GM12873 (cell line): ENCODE results near the gene RBM20.
A peak's percentile ranks its signal among the peaks of the same experiment; 100 is the strongest.

Source experiments
- TF ChIP-seq, protein P1 (sequence below): IDR thresholded peaks from 2 replicates; pipeline ENCODE4 v1.5.1; 2012; ENCODE audit warnings: low read depth, mild to moderate bottlenecking, moderate library complexity, low read length, control low read depth; ENCODE audit not compliant: insufficient read depth; ENCODE audit errors: missing control alignments

The RBM20 gene

DNA sequence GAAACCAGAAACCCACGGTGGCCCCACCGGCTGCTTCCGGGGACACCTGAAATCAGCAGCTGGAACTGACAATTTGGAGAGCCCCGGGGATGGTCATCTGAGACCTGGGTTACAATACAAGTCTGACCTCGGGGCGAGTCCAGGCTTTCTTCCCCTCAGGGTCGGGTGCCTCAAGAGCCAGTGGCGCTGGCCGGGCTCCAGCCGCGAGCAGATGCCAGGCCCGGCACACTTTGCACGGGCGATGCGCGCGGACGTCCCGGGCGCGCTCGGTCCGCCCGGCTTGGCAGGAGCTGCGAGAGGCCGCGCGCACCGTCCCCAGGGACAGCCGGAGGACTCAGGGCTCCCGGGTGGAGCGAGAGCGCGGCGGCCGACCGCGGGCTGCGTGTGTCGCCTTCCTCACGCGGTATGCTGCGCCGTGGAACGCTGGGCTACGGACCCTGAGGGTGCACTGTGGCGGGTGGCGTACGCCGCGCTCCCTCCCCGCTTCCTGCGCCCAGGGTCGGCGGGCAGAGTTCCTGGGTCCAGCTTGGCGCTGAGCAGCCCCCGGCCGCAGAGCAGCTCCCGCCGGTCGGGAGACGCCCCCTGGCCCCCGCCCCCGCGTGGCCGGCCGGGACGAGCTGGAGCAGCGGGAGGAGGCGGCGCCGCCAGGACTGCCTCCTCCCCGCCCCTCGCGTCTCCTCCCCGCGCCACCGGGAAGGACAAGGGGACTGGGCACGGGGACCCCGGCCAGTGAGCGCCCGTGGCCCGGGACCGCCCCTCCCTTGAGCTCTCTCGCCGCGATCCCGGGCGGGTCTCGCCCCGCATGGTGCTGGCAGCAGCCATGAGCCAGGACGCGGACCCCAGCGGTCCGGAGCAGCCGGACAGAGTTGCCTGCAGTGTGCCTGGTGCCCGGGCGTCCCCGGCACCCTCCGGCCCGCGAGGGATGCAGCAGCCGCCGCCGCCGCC lies at the start of gene RBM20:
RBM20 (plus strand) TSS at position 684 of the 945 bp plus-strand sequence; CDS start at position 803, 119 bp downstream.
- TF ChIP-seq, protein P1, sequence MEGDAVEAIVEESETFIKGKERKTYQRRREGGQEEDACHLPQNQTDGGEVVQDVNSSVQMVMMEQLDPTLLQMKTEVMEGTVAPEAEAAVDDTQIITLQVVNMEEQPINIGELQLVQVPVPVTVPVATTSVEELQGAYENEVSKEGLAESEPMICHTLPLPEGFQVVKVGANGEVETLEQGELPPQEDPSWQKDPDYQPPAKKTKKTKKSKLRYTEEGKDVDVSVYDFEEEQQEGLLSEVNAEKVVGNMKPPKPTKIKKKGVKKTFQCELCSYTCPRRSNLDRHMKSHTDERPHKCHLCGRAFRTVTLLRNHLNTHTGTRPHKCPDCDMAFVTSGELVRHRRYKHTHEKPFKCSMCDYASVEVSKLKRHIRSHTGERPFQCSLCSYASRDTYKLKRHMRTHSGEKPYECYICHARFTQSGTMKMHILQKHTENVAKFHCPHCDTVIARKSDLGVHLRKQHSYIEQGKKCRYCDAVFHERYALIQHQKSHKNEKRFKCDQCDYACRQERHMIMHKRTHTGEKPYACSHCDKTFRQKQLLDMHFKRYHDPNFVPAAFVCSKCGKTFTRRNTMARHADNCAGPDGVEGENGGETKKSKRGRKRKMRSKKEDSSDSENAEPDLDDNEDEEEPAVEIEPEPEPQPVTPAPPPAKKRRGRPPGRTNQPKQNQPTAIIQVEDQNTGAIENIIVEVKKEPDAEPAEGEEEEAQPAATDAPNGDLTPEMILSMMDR, result no peak

DNA sequence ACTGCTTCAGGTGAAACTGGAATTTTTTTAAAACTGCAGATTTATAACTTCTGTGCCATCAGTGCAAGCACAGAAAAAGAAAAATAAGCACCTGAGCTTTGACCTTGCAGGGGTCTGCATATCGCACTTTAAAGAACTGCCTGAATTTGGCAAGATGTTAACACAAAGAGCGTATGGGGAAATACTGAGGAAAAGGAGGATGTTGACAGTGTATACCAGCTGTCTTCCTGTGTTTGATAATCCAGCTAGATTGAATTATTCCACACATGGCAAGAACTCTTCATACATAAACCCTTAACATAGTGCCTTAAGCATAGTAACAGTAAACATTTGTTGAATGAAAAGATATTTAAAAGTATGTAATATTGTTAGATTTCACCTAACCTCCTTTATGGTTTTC lies 46.7 kb upstream of the RBM20 start:
- TF ChIP-seq, protein P1, result no peak

DNA sequence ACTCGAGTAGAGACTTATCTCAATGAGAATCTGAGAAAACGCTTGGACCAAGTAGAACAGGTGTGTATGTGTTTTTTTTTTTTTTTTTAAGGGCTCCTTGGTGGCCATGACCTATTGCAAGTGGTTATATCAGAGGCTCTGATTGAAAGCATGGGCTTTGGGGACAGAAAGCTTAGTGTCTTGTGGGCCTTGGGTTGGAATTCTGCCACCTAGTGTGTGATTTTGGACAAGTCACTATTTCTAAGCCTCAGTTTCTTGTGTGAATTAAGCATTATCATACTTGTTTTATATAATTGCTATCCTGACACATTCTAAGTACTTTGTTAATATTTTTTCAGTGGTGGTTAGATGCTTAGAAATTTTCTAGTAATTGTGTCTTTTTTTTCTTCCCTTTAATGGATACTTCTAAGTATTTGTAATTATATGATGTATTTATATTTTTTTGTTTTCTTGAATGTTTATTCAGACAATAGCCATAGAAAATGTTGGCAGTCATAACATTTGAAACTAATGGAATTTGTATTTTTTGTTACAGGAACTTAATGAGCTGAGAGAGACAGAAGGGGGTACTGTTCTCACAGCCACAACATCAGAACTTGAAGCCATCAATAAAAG lies 43.5 kb upstream of the RBM20 start:
- TF ChIP-seq, protein P1, result peak; percentile 62

DNA sequence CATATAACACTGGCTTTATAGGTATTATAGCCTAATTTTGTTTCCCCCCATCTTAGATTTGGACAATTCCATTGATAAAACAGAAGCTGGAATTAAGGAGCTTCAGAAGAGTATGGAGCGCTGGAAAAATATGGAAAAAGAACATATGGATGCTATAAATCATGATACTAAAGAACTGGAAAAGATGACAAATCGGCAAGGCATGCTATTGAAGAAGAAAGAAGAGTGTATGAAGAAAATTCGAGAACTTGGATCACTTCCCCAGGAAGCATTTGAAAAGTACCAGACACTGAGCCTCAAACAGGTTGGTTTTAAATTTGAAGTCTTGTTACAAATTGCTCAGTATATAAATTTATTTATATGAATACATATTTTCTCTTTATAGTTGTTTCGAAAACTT lies 42.6 kb upstream of the RBM20 start:
- TF ChIP-seq, protein P1, result no peak

DNA sequence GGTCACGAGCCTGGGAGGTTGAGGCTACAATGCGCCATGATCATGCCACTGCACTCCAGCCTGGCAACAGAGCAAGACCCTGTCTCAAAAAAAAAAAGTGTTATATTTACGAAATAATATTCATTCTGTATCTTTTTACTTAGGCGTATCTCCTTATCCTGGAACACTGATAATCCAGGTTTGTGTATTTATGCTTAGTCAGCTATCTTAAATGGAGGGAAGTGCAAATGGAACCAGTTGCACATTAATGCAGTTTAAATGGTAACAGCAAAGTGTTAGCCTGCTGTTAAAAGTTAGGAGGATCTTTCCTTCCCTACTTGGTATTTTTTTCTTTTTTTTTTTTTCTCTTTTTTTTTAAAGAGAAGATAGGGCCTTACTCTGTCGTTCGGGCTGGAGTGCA lies 36.0 kb upstream of the RBM20 start:
- TF ChIP-seq, protein P1, result no peak

DNA sequence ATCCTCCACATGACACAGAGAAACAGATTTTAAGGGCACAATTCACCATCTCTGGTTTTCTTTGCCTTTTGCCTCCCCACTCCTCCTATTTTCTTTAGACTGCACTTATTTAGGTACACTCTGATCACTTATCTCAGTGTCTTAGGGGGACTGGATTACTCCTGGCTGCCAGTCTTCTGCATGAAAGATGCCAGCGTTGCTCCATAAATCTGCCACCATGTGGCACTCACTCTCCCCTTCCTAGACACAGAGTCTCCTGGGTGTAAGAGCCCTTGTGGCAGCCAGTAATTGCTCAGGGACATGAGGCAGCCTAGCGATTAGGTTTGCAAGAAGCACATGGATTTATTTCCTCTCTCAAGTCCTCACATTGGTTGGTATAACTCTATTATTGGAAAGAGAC lies 34.5 kb upstream of the RBM20 start:
- TF ChIP-seq, protein P1, result no peak

DNA sequence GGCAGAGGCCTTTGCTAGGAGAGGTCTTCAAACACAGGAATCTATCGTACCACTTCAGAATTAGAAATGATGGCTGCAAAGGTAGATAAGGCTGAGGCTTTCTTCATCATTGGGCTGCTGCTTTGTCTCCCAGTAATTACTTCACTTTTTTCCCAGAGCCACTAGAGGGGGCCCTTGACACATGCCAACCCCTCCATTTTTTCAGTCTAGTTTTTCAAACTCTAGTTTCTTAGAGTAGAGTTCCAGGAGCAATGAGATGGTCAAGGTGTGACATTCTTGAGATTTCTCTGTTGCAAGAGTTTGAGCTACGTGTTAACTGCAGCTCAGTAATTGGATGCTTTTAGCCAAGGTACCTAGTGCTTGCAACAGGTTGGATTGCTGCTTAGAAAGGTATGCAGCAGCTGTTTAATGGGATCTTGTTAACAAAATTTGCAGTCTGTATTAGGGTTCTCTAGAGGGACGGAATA lies 33.8 kb upstream of the RBM20 start:
- TF ChIP-seq, protein P1, result peak; percentile 83
